NB4 (cell line): ENCODE data around the gene CD151.

Experiments used
- DNase-seq: peaks from one replicate; pipeline ENCODE4 v3.0.0; 2010; ENCODE audit warnings: low read depth
- H3K4me3 ChIP-seq: one replicate; pipeline ENCODE4 v1.5.1; 2011; ENCODE audit warnings: mild to moderate bottlenecking, low read depth, low read length, moderate library complexity
- MYC ChIP-seq: IDR thresholded peaks from 2 replicates; pipeline ENCODE4 v1.6.1; 2011; ENCODE audit warnings: low read depth, low read length
- POLR2A ChIP-seq: IDR thresholded peaks from 2 replicates; pipeline ENCODE4 v1.6.1; 2011; ENCODE audit warnings: mild to moderate bottlenecking; ENCODE audit not compliant: insufficient read length; ENCODE audit errors: extremely low read depth
- TF ChIP-seq, protein P1 (sequence below): IDR thresholded peaks from 2 replicates; pipeline ENCODE4 v1.6.1; 2011; ENCODE audit warnings: low read depth, low read length
- TF ChIP-seq, protein P2 (sequence below): IDR thresholded peaks from one replicate; pipeline ENCODE4 v1.5.1; 2012; ENCODE audit warnings: low read depth, low read length

Gene CD151

GRCh38 chr11:843086-843734 is 10.5 kb downstream of the CD151 start:
- DNase-seq, result no peak
- TF ChIP-seq POLR2A (no peak), MYC (no peak)
- TF ChIP-seq, protein P1, sequence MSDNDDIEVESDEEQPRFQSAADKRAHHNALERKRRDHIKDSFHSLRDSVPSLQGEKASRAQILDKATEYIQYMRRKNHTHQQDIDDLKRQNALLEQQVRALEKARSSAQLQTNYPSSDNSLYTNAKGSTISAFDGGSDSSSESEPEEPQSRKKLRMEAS, result no peak
- TF ChIP-seq, protein P2, sequence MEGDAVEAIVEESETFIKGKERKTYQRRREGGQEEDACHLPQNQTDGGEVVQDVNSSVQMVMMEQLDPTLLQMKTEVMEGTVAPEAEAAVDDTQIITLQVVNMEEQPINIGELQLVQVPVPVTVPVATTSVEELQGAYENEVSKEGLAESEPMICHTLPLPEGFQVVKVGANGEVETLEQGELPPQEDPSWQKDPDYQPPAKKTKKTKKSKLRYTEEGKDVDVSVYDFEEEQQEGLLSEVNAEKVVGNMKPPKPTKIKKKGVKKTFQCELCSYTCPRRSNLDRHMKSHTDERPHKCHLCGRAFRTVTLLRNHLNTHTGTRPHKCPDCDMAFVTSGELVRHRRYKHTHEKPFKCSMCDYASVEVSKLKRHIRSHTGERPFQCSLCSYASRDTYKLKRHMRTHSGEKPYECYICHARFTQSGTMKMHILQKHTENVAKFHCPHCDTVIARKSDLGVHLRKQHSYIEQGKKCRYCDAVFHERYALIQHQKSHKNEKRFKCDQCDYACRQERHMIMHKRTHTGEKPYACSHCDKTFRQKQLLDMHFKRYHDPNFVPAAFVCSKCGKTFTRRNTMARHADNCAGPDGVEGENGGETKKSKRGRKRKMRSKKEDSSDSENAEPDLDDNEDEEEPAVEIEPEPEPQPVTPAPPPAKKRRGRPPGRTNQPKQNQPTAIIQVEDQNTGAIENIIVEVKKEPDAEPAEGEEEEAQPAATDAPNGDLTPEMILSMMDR, result no peak
- H3K4me3 ChIP-seq, result peak overlapping the region; percentile 35

- no peak for DNase-seq
- TF ChIP-seq MYC (peak; percentile 86), POLR2A (no peak)
- TF ChIP-seq, protein P1, result peak; percentile 90
- no peak overlapping the region for H3K4me3 ChIP-seq
These were observed 11.3 kb downstream of the CD151 start for GRCh38 chr11:843818-844692.

DNA sequence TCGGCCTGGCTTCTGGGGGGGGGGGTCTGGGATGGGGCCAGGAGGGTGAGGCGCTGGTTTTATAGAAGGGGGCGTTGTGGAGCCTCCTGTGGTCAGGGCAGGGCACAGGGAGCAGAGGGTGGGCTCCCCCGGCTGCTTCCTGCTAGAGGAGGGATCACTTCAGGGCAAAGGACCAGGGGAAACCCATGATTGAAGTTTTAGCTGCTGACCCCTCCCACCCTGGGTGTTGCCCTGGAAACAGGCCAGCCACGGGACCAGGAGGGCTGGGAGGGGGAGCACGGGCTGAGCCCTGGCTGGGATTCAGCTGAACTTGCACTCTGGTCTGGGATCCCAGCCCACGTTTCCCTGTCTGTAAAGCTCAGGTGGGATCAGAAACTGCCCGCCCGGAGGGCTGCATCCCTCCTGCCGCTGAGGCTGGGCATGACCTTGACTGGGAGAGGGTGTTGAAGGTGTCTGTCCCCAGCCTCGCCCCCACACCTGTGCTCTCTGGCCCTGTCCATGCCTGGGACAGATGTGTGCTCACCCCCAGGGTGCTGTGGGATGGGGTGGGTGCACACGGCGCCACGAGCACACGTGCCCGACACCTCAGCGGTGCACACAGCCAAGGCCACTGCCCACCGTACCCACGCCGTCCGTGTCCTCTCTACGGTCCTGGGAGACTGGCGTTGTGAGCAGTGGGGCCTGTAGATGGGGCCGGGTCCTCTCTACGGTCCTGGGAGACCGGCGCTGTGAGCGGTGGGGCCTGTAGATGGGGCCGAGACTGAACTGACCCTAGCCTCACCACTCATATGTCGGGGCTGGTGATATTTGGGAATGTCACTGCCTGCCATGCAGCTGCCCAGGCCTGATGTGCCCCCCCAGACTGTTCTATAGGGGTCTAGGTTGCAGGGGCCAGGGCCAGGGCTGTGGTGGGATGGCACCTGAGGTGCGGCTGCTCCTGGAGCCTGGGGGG is 12.2 kb downstream of the CD151 start:
- DNase-seq, result peak; percentile 65
- TF ChIP-seq, protein P1, result no peak
- TF ChIP-seq, protein P2, result no peak
- TF ChIP-seq MYC (no peak; the same call in 1 of the 2 replicates), POLR2A (no peak)
- H3K4me3 ChIP-seq, result no peak overlapping the region

DNA sequence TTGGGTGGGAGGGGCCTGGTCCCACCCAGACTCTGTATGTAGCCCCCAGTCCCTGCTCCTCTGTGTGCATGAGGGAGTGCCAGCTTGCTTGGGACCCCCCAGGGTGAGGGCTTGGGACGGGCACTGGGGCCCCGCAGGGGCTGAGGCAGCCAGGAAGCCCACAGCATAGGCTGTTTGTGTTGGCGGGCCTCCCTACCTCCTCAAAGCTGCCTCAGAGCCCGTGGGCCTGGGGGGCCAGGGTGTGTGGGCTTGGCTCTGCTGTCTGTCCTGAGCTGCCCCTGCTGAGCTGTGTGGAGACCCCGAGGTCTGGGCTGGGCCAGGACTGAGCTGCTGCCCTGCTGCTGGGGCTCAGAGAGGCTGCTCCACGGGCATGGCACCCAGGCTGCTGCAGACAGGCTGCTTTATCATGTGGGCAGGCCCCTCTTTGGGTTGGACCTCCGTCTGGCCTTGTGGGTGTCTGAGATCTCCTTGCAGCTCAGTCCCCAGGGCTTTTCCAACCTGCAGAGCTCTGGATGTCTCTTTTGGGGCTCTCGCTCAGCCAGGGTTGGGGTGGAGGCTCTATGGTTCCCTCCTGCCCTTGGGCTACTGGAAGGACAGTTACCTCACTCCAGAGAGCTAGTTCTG is 13.2 kb downstream of the CD151 start:
- no peak overlapping the region for H3K4me3 ChIP-seq
- no peak for DNase-seq
- TF ChIP-seq POLR2A (no peak), MYC (no peak)
- TF ChIP-seq, protein P2, result no peak
- TF ChIP-seq, protein P1, result no peak

GRCh38 chr11:846496-847098 is 13.8 kb downstream of the CD151 start:
- no peak for DNase-seq
- TF ChIP-seq, protein P1, result no peak
- TF ChIP-seq MYC (no peak), POLR2A (no peak)
- TF ChIP-seq, protein P2, result no peak
- no peak overlapping the region for H3K4me3 ChIP-seq
